K562 (cell line): ENCODE results near the gene MARCHF9. TPM values are rescaled to one million over a fixed set of nuclear protein-coding genes. Genes with fewer than 3 reads are reported as not detected.

Experiments used
- COPS2 ChIP-seq: fragments of 450-650 bp; conservative IDR thresholded peaks from 2 replicates; pipeline ENCODE4 v1.6.1; 2016; ENCODE audit warnings: mild to moderate bottlenecking, moderate library complexity
- ESRRB ChIP-seq: fragments of 250-450 bp; sonication (Bioruptor Pico); IDR thresholded peaks from 2 replicates; pipeline ENCODE4 v1.5.0; 2020; ENCODE audit warnings: mild to moderate bottlenecking, moderate library complexity, borderline replicate concordance
- FOS ChIP-seq: IDR thresholded peaks from 3 replicates; pipeline ENCODE4 v1.6.1; 2011; ENCODE audit not compliant: insufficient read length; ENCODE audit errors: extremely low read depth
- GATAD2A ChIP-seq: fragments of 450-650 bp; IDR thresholded peaks from 2 replicates; pipeline ENCODE4 v1.6.1; 2017
- HNRNPH1 ChIP-seq: fragments of 200-400 bp; formaldehyde crosslinking; optimal IDR thresholded peaks from 2 replicates; pipeline ENCODE3; 2017; ENCODE audit warnings: low read depth, mild to moderate bottlenecking, low read length, moderate library complexity
- JUN ChIP-seq, 2 experiments: sonication (generic) in 1 of 2; formaldehyde crosslinking in 1 of 2; IDR thresholded peaks; 2 replicates each; pipeline versions ENCODE4 v1.6.1 to v1.8.0; 2012 to 2022; ENCODE audit warnings: borderline replicate concordance in 2 of 2, mild to moderate bottlenecking in 2 of 2, improper control_type of control experiment in 1 of 2, low read depth in 1 of 2, low read length in 1 of 2, missing genetic modification reagents in 1 of 2
- NCOA4 ChIP-seq: fragments of 450-650 bp; IDR thresholded peaks from 2 replicates; pipeline ENCODE4 v1.6.1; 2018; ENCODE audit warnings: mild to moderate bottlenecking; ENCODE audit not compliant: partially characterized antibody
- RB1 ChIP-seq: fragments of 450-650 bp; IDR thresholded peaks from 2 replicates; pipeline ENCODE4 v1.6.1; 2017; ENCODE audit warnings: low read depth, mild to moderate bottlenecking
- RFX1 ChIP-seq: fragments of 450-650 bp; IDR thresholded peaks from 2 replicates; pipeline ENCODE4 v1.6.1; 2016; ENCODE audit warnings: mild to moderate bottlenecking, moderate library complexity
- SAFB ChIP-seq: fragments of 200-400 bp; formaldehyde crosslinking; IDR thresholded peaks from 2 replicates; pipeline ENCODE4 v1.6.1; 2017; ENCODE audit warnings: low read depth, low read length, borderline replicate concordance
- SMARCA4 ChIP-seq: fragments of 450-650 bp; IDR thresholded peaks from 2 replicates; pipeline ENCODE4 v1.6.1; 2016
- XRCC4 ChIP-seq: IDR thresholded peaks from one replicate; pipeline ENCODE4 v1.6.1; 2011; ENCODE audit not compliant: insufficient read depth, insufficient read length; ENCODE audit errors: extremely low read depth
- ZNF197 ChIP-seq: fragments of 200-800 bp; sonication (Bioruptor generic); IDR thresholded peaks from 2 replicates; pipeline ENCODE4 v1.6.1; 2016; ENCODE audit warnings: low read depth, missing genetic modification characterization, missing compliant biosample characterization
- ZNF354B ChIP-seq: fragments of 250-450 bp; sonication (Bioruptor Pico); IDR thresholded peaks from 2 replicates; pipeline ENCODE4 v1.4.0; 2020
- ZNF511 ChIP-seq: sonication (generic); formaldehyde crosslinking; IDR thresholded peaks from 2 replicates; pipeline ENCODE4 v1.8.0; 2022; ENCODE audit warnings: mild to moderate bottlenecking, missing genetic modification reagents
- ZNF695 ChIP-seq: fragments of 450-650 bp; formaldehyde crosslinking; IDR thresholded peaks from 2 replicates; pipeline ENCODE4 v1.4.0; 2020; ENCODE audit warnings: mild to moderate bottlenecking, moderate library complexity
- polyA plus RNA-seq, 8 experiments: library from polyadenylated mRNA; depleted of rRNA in 4 of 8; stranded (reverse) in 5 of 8; unstranded in 3 of 8; fragments of >200 nt; fragmentation: Nextera tagmentation in 2 of 8; fragmentation: Illumina TruSeq in 1 of 8; extraction: Ambion mirVana in 2 of 8; extraction: Trizol in 1 of 8; gene quantifications; 2 replicates each; pipeline versions ENCODE4 v1.2.1 to v1.2.3, GENCODE V29; 2011 to 2014; ENCODE audit warnings: inconsistent platforms in 1 of 8, missing spikeins in 1 of 8
- total RNA-seq, 7 experiments: library from RNA; depleted of rRNA in 6 of 7; stranded (reverse); fragments of >200 nt in 6 of 7; fragmentation: Illumina TruSeq in 2 of 7; extraction: Trizol in 2 of 7; gene quantifications; 2 replicates each; pipeline versions ENCODE4 v1.2.1 to v1.2.3, GENCODE V29; 2011 to 2021; ENCODE audit warnings: low replicate concordance in 1 of 7
- TF ChIP-seq, protein P1 (sequence below): fragments of 150-350 bp; conservative IDR thresholded peaks from 2 replicates; pipeline ENCODE4 v1.6.1; 2014; ENCODE audit warnings: low read length
- TF ChIP-seq, protein P2 (sequence below): fragments of 450-650 bp; IDR thresholded peaks from one replicate; pipeline ENCODE4 v1.6.1; 2018; ENCODE audit warnings: mild to moderate bottlenecking, moderate library complexity; ENCODE audit not compliant: partially characterized antibody
- TF ChIP-seq, protein P3 (sequence below): IDR thresholded peaks from 2 replicates; pipeline ENCODE4 v1.6.1; 2011; ENCODE audit warnings: borderline replicate concordance, low read depth, mild to moderate bottlenecking, moderate library complexity, low read length; ENCODE audit not compliant: insufficient read depth, poor library complexity, severe bottlenecking
- TF ChIP-seq, protein P4 (sequence below): fragments of 450-650 bp; IDR thresholded peaks from 2 replicates; pipeline ENCODE4 v1.6.1; 2016; ENCODE audit warnings: borderline replicate concordance

Gene MARCHF9
- total and polyA plus RNA-seq, 9 of the 15 experiments (the other 6 are each of a cell fraction or from before 2014, with no cell fraction given): 0.80 to 12.4 (median 6.2) TPM

GRCh38 chr12:57793920-57794319 is 39.0 kb downstream of the MARCHF9 start (continued):
- no peak for TF ChIP-seq RB1
- no peak for TF ChIP-seq SAFB
- TF ChIP-seq, protein P1, sequence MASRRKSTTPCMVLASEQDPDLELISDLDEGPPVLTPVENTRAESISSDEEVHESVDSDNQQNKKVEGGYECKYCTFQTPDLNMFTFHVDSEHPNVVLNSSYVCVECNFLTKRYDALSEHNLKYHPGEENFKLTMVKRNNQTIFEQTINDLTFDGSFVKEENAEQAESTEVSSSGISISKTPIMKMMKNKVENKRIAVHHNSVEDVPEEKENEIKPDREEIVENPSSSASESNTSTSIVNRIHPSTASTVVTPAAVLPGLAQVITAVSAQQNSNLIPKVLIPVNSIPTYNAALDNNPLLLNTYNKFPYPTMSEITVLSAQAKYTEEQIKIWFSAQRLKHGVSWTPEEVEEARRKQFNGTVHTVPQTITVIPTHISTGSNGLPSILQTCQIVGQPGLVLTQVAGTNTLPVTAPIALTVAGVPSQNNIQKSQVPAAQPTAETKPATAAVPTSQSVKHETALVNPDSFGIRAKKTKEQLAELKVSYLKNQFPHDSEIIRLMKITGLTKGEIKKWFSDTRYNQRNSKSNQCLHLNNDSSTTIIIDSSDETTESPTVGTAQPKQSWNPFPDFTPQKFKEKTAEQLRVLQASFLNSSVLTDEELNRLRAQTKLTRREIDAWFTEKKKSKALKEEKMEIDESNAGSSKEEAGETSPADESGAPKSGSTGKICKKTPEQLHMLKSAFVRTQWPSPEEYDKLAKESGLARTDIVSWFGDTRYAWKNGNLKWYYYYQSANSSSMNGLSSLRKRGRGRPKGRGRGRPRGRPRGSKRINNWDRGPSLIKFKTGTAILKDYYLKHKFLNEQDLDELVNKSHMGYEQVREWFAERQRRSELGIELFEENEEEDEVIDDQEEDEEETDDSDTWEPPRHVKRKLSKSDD: no peak
- TF ChIP-seq JUN (IDR thresholded peaks at IDR 0.05; ENCODE audit: borderline replicate concordance, low read depth, low read length): peak; percentile 70
- TF ChIP-seq JUN (CRISPR knock-in tag; IDR thresholded peaks at IDR 0.05; ENCODE audit: borderline replicate concordance): no peak
- TF ChIP-seq HNRNPH1: no peak
- TF ChIP-seq XRCC4: no peak
- TF ChIP-seq ESRRB (CRISPR knock-in tag): no peak
- peak; percentile 66 for TF ChIP-seq SMARCA4
- no peak for TF ChIP-seq COPS2
- no peak for TF ChIP-seq RFX1
- TF ChIP-seq ZNF197 (CRISPR knock-in tag): no peak
- TF ChIP-seq, protein P2, sequence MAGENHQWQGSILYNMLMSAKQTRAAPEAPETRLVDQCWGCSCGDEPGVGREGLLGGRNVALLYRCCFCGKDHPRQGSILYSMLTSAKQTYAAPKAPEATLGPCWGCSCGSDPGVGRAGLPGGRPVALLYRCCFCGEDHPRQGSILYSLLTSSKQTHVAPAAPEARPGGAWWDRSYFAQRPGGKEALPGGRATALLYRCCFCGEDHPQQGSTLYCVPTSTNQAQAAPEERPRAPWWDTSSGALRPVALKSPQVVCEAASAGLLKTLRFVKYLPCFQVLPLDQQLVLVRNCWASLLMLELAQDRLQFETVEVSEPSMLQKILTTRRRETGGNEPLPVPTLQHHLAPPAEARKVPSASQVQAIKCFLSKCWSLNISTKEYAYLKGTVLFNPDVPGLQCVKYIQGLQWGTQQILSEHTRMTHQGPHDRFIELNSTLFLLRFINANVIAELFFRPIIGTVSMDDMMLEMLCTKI: no peak
- no peak for TF ChIP-seq ZNF354B
- no peak for TF ChIP-seq ZNF695 (CRISPR knock-in tag)
- TF ChIP-seq, protein P3, sequence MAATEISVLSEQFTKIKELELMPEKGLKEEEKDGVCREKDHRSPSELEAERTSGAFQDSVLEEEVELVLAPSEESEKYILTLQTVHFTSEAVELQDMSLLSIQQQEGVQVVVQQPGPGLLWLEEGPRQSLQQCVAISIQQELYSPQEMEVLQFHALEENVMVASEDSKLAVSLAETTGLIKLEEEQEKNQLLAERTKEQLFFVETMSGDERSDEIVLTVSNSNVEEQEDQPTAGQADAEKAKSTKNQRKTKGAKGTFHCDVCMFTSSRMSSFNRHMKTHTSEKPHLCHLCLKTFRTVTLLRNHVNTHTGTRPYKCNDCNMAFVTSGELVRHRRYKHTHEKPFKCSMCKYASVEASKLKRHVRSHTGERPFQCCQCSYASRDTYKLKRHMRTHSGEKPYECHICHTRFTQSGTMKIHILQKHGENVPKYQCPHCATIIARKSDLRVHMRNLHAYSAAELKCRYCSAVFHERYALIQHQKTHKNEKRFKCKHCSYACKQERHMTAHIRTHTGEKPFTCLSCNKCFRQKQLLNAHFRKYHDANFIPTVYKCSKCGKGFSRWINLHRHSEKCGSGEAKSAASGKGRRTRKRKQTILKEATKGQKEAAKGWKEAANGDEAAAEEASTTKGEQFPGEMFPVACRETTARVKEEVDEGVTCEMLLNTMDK: no peak
- TF ChIP-seq GATAD2A: no peak
- no peak for TF ChIP-seq NCOA4
- no peak for TF ChIP-seq ZNF511 (CRISPR knock-in tag)
- TF ChIP-seq, protein P4, sequence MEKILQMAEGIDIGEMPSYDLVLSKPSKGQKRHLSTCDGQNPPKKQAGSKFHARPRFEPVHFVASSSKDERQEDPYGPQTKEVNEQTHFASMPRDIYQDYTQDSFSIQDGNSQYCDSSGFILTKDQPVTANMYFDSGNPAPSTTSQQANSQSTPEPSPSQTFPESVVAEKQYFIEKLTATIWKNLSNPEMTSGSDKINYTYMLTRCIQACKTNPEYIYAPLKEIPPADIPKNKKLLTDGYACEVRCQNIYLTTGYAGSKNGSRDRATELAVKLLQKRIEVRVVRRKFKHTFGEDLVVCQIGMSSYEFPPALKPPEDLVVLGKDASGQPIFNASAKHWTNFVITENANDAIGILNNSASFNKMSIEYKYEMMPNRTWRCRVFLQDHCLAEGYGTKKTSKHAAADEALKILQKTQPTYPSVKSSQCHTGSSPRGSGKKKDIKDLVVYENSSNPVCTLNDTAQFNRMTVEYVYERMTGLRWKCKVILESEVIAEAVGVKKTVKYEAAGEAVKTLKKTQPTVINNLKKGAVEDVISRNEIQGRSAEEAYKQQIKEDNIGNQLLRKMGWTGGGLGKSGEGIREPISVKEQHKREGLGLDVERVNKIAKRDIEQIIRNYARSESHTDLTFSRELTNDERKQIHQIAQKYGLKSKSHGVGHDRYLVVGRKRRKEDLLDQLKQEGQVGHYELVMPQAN: no peak
- peak; percentile 24 for TF ChIP-seq FOS
